CD4-positive, alpha-beta T cell treated with Interleukin-17A for 4 hours (primary cell): ENCODE results near the gene CCL14.
"Not testable (repeated sequence)": the region's sequence is repeated elsewhere in the genome, so short reads cannot be mapped to it uniquely, and the experiment has no call there.

Source experiments
- DNase-seq: peaks from one replicate; pipeline ENCODE4 v3.0.0-alpha.2; 2020; ENCODE audit warnings: mixed read lengths

Gene CCL14

DNA sequence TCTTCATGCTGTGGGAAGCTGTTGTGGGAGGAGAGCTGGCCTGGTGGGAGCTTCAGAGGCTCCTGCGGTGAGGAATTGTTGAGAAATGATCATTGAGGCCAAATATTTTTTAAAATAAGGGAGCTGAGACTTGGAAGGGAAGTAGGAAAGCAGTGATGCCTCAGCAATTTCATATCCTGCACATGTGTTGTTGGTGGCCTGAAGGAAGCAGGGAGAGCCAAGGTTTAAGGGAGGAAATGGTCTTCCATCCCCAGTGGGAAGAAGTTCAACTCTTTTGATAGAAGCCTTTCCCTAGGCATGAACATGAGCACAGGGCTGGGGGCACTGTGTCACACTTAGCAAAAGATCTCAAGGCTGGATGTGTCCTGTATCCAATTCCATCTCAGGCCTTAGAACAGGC lies at the start of gene CCL14:
Gene CCL14 (minus strand): TSS at position 87 of the 400 bp plus-strand sequence. CDS start 80 bp downstream, at position 7.
- DNase-seq, result no peak

DNA sequence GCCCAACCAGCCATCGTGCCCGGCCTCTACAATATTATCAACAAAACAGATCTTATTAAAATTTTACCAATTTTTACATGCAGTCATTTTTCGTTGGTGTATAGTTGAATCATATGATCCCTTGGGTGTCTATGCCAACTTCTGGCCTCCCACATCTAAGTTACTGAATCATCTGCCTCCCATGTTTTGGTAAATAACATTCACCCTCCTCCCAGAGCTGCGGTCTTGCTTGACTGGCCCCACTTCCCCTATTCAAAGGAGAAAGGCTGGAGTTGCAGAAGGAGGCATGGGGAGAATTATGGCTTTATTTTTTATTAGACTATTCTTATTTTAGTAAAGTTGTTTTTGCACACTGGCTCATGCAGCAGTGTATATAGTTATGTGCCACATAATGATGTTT lies 49.7 kb upstream of the CCL14 start:
- DNase-seq, result no peak

DNA sequence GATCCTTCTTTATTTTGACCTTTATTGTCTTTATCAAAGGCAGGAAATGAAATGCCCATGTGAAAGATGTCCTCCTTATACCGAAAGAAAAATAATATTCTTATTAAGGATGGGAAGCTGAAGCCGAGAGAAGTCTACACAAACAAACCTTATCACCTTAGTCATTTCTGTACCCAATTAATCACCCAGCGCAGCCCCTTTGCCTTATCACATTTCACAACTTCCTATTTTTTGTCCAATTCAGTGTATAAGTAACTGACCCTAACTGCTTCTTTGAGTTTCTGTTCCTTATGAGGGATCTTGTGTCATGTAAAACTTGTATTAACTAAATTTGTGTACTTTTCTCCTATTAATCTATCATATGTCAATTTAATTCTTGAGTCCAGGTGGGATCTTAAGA lies 47.6 kb upstream of the CCL14 start:
- no peak for DNase-seq

DNA sequence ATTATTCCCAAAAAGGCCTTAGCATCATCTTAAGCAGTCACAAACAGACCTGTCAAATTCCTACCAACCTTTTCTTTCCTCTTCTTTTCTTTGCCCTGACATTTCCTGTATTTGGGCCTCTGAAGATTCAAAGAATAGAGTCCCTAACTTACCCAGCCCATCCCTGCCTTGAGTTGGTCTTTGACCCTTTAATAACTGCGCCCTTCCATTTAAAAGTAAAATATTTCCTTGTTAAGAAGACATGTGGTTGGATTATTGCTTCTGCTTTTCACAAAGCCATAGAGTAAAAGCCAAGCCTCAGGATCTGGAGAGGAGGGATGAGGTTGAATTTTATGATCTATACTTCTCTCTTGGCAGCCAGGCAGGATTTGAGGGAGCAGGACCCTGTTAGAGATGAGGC lies 44.4 kb upstream of the CCL14 start:
- no peak for DNase-seq

DNA sequence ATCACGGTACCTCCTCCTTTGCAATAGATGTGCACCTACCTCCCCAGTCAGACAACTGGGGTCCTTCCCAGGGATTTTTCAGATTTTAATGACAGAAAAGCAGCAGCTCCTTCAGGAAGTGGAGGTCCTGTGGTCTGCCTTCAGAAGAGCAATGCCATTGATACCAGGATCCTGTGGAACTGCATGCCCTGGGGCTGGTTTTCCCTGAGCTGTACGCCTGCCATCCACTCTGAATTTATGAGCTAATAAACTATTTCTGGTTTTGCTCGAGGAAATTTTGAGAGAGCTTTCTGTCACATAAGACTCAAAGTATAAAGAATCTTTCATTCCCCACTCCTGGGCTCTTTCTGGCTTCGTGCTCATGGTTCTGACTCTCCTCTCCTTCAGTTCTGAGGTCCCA lies 41.2 kb upstream of the CCL14 start:
- DNase-seq, result no peak

DNA sequence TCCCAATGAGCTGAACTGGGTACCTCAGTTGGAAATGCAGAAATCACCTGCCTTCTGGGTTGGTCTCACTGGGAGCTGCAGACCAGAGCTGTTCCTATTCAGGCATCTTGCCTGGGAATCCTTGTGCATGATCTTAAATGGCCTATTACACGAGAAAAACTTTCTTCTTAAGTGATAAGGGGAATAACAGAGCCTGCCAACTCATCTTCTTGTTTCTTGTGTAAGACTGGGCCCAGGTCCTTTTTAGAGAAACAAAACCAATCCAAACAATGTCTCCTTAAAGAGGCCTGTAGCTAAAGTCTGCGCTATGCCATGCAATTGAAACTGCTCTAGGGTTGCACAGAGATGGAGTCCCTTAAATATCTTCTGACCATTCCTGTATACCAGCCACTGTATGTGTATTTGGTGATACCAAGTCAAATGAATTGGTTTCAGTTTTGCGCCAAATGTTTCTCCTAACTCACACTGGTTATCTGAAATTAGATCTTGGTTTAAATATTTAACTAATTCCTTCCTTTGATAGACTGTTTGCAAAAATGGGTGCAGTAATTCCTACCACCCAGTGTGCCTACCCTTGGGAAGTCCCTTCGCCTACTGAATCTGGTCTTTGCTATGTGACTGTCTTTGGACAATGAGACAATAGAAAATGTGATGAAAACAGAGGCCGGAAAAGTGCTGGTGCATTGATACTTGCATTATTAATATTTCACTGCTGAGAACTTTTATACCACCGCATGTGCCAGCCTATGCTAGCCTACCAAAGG lies 37.8 kb upstream of the CCL14 start:
- DNase-seq, result no peak

DNA sequence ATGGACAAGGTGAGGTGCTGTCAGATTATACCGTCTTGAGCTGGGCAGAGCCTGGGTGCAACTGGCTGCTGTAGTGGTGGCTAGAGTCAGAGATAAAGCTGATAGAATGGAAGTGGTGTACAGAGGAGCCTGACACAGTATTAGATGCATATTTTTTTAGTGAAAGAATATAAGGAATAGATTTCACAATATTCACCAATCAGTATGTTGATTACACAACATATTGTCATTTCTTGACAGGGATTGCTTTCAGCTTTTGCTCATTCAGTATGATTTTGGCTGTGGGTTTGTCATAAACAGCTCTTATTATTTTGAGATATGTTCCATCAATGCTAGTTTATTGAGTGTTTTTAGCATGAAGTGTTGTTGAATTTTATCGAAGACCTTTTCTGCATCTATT lies 32.9 kb upstream of the CCL14 start:
- no peak for DNase-seq

DNA sequence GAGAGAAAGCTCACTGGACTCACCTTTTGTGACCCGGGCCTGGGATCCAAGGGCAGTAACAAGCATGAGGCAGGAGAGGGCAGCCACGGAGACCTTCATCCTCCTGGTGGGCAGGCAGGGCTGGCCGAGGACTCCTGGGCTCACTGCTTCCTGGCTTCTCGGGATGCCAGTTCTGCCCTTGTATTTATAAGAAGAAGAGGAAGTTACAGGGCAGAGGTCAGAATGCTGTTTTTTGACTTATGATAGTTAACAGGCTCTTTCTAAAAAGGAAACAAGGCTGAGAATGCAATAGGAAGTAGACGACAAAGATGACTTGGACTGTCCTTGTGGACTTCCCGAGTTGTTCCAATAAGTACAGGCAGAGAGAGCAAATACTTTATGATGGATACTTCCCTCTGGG lies 31.3 kb upstream of the CCL14 start, which contains the start of gene CCL23:
Gene CCL23 (minus strand): TSS at position 174 of the 400 bp plus-strand sequence. CDS start 75 bp downstream, at position 99.
- DNase-seq, result no peak

DNA sequence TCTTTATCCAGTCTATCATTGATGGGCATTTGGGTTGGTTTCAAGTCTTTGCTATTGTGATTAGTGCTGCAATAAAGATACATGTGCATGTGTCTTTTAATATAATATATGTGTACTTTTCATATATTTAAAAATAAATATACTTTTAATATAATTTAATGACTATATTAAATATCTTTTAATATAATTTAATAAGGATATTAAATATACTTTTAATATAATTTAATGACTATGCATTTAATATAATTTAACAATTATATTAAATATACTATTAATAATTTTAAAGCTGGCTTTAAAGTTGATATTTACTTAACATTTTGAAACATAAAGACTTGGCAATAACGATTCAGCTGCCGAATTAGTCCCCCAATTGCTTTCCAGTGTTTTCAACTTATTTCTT lies 30.0 kb upstream of the CCL14 start:
- DNase-seq, result no peak

DNA sequence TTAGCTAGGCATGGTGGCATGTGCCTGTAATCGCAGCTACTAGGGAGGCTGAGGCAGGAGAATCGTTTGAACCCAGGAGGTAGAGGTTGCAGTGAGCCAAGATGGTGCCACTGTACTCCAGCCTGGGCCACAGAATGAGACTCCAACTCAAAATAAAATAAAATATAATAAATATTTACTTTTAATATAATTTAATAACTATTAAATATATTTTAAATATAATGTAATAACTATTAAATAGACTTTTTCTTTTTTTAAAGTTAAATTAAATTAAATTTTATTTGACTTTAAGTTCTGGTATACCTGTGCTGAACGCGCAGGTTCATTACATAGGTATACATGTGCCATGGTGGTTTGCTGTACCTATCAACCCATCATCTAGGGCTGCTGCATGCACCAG lies 29.4 kb upstream of the CCL14 start:
- DNase-seq, result not testable (repeated sequence)

DNA sequence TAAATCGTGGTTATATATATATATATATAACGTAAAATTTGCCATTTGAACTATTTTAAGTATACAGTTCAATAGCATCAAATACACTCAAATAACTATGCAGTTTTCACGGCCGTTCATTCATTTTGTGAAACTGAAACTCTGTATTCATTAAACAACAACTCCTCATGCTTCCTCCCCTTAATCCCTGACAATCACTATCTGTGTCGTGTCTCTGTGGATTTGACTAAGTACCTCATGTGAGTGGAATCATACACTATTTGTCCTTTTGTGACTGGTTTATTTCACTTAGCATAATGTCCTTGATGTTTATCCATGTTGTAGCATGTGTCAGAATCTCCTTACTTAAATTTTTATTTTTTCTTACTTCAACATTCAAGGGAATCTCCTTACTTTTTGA lies 28.4 kb upstream of the CCL14 start:
- no peak for DNase-seq

DNA sequence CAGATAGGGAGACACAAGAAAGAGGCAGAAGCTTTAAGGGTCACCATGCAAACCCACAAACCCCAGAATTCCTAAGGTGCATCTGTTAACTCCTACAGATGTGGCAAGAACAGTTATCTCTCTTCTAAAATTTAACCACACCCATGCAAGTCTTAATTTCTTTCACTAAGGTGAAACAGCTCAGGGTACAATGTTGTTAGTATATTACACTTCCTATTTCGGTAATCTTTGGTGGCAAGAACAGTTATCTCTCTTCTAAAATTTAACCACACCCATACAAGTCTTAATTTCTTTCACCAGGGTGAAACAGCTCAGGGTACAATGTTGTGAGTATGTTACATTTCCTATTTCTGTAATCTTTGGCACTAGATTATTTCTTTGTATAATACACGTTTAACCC lies 24.7 kb upstream of the CCL14 start:
- DNase-seq, result no peak

DNA sequence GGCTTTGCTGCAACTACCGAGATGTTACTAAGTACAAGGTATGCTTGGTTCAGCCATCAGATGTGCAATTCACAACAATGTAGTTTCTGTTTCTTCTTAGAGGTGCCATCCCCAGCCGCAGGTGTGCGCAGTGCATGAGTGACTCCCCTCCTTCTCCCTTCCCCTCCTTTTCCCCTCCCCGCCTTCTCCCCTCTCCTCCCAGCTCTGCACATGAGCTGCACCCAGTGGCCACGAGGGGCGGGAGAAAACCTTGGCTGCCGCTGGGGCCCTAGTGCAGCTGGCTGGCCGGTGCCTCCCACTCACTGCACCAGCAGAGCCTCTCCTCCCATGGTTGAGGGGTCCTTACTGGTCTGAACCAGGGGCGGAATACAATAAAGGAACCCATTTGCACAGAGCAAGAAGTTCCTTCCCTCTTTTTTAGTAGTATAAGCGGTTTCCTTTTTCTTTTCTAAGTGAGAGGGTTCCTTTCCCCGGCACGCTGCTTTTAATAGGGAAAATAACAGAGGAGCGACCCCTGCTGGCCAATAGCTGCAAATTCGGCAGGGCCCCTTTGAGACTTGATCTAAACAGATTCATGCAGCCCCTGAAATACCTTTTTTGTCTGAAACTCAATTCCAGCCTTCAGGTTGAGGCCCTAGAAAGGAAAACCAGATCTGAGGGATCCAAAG lies 22.6 kb upstream of the CCL14 start:
- no peak for DNase-seq

DNA sequence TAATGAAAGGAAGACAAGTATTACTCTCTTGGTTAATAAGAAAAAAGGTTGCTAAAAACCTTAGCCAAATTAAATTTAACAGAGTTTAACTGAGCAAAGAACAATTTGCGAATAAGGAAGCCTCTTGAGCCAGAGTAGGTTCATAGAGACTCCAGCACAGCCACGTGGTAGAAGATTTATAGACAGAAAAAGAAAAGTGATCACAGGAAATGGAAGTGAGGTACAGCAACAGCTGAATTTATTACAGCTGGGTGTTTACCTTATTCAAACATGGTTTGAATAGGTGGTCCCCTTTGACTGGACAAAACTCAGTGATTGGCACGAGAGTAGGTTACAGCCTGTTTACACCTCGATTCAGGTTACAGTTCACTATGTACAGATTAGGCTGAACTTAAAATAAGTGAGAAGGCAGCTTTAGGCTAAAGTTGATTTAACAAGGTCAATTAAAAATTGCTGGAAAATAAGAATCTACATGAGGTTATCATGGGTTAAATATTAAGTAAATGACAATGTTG lies 18.1 kb upstream of the CCL14 start:
- no peak for DNase-seq

DNA sequence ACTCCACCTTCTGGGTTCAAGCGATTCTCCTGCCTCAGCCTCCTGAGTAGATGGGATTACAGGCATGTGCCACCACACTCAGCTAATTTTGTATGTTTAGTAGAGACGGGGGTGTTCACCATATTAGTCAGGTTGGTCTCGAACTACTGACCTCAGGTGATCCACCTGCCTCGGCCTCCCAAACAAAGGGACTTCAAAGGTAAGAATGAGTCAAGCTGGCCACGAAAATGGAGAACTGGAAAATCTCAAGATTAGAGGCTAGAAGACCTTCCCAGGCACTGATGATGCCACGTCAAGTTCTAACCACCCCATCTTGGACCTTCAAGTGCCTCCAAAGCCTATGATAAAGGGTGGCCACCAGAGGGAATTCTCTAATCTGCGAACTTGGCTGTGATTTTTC lies 16.1 kb upstream of the CCL14 start:
- DNase-seq, result no peak

DNA sequence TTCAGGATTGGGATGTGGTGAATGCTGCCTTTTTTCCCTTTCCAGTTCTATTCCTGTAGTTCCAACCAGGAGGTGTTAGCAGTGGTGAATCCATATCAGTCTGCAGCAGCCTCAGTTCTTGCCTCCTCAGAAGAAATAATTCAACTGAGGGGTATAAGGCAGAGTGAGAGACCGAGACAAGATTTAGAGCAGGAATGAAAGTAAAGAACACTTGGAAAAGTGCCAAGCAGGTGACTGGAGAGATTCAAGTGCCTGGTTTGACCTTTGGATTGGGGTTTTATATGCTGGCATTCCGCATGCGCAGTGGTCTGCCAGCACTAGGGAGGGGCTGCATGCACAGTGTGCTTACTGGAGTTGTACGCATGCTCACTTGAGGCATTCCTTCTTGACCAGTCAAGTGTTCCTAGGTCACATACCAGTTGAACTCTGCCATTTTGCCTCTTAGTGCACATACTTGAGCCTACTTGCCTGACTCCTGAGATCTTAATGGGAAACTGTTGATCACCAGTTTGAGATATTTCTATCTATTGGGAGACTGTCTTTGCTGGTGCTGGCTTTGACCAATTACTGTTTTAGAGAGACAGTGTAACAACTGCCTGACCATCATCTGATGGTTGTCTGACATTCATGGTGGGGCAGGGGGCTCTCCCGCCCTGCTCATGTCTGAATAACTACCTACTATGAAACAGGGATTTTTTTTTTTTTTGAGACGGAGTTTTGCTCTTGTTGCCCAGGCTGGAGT lies 15.5 kb upstream of the CCL14 start:
- no peak for DNase-seq

DNA sequence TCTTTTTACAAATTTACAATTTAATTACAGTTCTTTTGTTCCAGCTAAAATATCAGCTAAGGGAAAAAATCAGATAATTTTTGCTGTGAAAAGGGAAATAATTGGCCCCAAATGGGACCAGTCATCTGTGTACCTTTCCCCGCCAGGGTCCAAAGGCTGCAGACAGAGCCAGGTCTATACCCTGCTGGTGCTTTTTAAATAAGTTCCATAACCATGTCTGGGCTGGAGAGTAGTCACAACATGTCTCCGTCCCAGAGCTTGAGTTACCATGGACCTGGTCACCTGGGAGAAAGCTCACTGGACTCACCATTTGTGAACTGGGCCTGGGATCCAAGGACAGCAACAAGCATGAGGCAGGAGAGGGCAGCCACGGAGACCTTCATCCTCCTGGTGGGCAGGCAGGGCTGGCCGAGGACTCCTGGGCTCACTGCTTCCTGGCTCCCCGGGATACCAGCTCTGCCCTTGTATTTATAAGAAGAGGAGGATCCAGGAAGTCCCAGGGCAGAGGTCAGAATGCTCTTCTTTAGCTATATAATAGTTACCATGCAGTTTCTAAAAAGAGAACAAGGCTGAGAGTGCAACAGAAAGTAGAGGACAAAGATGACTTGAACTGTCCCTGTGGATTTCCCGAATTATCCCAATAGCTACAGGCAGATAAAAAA lies 14.7 kb upstream of the CCL14 start, which contains the start of gene CCL15:
Gene CCL15 (minus strand): TSS at position 444 of the 662 bp plus-strand sequence. CDS start 61 bp downstream, at position 383.
- no peak for DNase-seq

DNA sequence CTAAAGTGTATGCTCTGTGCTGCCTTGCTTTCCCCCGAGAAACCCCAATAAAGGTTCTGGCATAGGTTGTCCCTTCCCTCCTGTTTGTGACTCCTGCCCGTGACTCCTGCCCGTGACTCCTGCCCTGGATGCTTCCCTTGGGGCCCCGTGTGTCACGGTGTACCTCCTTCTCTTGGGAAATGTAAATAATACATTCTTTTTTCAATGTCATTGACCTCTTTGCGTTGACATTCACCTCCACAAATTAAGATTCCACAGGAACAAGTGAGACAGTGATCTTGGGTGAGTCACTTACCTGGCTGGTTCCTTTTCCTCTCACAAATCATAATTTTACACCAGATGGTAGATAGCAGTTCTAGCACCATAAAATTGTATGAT lies 14.2 kb upstream of the CCL14 start:
- DNase-seq, result no peak

DNA sequence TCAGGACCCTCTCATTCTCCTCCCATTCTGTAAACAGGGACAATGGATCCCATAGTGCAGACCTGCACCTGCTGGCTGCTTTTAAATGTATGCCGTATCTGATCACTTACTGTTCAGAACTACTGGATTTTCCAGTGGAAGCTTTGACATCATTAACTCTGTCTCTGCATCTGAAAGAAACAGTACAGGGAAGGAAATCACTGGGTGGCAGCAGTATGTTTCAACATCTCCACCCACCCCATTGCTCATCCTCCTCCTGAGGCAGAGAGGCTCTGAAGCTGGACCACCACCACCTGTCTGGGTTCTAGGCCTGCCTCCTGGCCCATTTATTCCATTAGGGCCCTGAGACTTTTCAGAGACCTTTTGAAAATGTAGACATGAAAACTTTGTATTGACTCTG lies 12.2 kb upstream of the CCL14 start:
- DNase-seq, result no peak

DNA sequence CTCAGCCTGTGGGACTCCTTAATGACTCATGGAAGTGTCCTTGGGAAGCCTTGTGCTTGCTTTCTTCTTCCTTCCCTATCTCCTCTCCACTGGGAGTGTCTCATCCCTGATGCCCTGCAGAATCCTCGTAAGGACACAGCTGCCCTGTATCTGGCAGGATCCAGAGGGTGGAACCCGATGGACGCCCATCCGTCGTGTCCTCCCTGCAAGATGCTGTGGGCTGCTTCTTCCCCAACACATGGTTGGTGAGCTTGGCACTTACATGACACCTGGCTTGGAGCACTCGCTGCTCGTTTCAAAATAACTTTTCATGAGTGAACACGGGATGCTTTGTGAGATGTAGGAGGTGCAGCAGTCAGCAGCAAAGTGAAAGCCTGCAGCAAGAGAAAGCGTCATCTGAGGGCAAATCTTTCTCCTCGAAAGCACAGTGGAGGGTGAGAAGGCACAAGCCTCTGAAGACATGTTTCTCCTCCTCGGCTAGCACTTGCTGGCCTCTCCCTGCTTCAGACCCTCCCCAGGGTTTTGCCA lies 11.6 kb upstream of the CCL14 start:
- DNase-seq, result no peak

DNA sequence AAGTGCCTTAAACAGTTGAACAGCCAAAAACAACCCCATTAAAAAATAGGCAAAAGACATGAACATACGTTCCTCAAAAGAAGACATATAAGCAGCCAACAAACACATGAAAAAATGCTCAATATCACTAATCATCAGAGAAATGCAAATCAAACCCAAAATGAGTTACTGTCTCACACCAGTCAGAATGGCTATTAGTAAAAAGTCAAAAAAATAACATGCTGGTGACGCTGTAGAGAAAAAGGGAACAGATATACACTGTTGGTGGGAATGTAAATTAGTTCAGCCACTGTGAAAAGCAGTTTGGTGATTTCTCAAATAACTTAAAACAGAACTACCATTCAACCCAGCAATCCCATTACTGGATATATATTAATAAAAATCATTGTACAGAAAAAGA lies 8.8 kb upstream of the CCL14 start:
- DNase-seq, result not testable (repeated sequence)

DNA sequence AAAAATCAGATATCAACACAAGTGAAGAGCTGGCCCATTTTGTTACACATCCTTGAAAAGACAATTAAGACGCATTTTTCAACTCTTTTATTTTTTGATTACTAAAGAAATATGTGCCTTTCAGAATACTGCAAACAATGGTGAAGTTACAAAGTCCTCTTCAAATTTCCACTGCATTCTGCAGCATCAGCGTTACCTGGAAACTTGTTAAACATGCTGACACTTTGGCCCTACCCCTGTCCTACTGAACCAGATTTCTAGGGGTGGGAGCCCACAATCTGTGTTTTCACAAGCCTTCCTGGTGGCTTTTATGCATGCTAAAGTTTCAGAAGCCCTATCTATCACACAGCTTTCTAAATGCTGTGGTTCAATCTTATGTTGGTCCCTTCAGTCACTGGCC lies 4.5 kb upstream of the CCL14 start:
- DNase-seq, result no peak

DNA sequence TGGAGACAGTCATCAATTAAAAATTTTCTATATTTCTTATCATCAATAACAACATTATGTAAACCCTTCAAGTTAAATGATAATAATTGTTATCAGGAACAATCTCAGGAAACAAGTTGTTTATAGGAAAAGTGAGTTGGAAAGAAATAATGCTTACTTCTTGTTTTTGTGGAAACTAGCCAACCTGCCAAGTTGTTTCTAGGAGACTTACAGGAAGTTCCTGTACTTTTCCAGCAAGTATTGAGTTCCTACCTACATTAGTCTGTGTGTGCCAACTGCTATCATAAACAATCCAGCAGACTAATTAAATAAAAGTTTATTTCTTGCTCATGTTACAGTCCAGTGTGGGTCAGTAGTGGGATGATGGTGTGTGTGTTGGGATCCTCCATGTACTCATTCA lies 1.6 kb upstream of the CCL14 start:
- no peak for DNase-seq
